Activated gamma-delta T cell (primary cell): Measurements from ENCODE around the gene TSSK2.

ENCODE experiments used
- DNase-seq: peaks from one replicate; lab custom pipeline; 2025; lab: John Stamatoyannopoulos, UW

Gene TSSK2

GRCh38 chr22:19169002-19169946 lies 38.2 kb downstream of the TSSK2 start:
- no peak for DNase-seq

GRCh38 chr22:19169947-19170318 lies 38.8 kb downstream of the TSSK2 start:
- DNase-seq: no peak

- no peak for DNase-seq
Observed at GRCh38 chr22:19172213-19173046, 41.3 kb downstream of the TSSK2 start.

GRCh38 chr22:19173047-19174035 lies 42.2 kb downstream of the TSSK2 start:
- no peak for DNase-seq

GRCh38 chr22:19174106-19175025 lies 43.3 kb downstream of the TSSK2 start:
- DNase-seq: no peak

- no peak for DNase-seq
Observed at GRCh38 chr22:19175026-19175601, 44.0 kb downstream of the TSSK2 start.

- DNase-seq: no peak
Observed at GRCh38 chr22:19175602-19176174, 44.6 kb downstream of the TSSK2 start.

- DNase-seq: no peak
Observed at GRCh38 chr22:19176175-19176643, 45.1 kb downstream of the TSSK2 start.

GRCh38 chr22:19176732-19177131 lies 45.6 kb downstream of the TSSK2 start:
- DNase-seq: no peak

- no peak for DNase-seq
Observed at GRCh38 chr22:19177164-19178064, 46.3 kb downstream of the TSSK2 start.

- peak; percentile 54 for DNase-seq
Observed at GRCh38 chr22:19178065-19178656, 47.1 kb downstream of the TSSK2 start.

- peak; percentile 64 for DNase-seq
Observed at GRCh38 chr22:19178657-19179496, 47.8 kb downstream of the TSSK2 start, which contains the start of gene SLC25A1. Gene SLC25A1 (minus strand): TSS chr22:19178736. CDS start chr22:19178673, 63 bp downstream.

GRCh38 chr22:19179497-19180048 lies 48.5 kb downstream of the TSSK2 start:
- no peak for DNase-seq

- DNase-seq: no peak
Observed at GRCh38 chr22:19180234-19180633, 49.1 kb downstream of the TSSK2 start.

GRCh38 chr22:19180740-19181410 lies 49.8 kb downstream of the TSSK2 start:
- DNase-seq: no peak

- no peak for DNase-seq
Observed at GRCh38 chr22:19181786-19182471, 50.8 kb downstream of the TSSK2 start.
